Vagina (tissue), 2 donors: ENCODE results near the gene SERPINH1.
"Not testable (repeated sequence)": the region's sequence is repeated elsewhere in the genome, so short reads cannot be mapped to it uniquely, and the experiment has no call there.

ENCODE experiments used
- CTCF ChIP-seq, 3 experiments: fragments of 450-650 bp in 2 of 3; fragments of 200-600 bp in 1 of 3; sonication (generic) in 1 of 3; IDR thresholded peaks; one replicate each; pipeline ENCODE4 v1.5.1; 2017 to 2019; ENCODE audit warnings: antibody characterized with exemption in 3 of 3, mild to moderate bottlenecking in 2 of 3, moderate library complexity in 2 of 3
- POLR2AphosphoS5 ChIP-seq, 2 donors: sonication (generic); formaldehyde crosslinking; IDR thresholded peaks; one replicate each; pipeline ENCODE4 v1.9.0; 2017; ENCODE audit warnings: antibody characterized with exemption in 2 of 2, mild to moderate bottlenecking in 2 of 2, low read depth in 1 of 2; ENCODE audit not compliant: insufficient read depth in 1 of 2

DNA sequence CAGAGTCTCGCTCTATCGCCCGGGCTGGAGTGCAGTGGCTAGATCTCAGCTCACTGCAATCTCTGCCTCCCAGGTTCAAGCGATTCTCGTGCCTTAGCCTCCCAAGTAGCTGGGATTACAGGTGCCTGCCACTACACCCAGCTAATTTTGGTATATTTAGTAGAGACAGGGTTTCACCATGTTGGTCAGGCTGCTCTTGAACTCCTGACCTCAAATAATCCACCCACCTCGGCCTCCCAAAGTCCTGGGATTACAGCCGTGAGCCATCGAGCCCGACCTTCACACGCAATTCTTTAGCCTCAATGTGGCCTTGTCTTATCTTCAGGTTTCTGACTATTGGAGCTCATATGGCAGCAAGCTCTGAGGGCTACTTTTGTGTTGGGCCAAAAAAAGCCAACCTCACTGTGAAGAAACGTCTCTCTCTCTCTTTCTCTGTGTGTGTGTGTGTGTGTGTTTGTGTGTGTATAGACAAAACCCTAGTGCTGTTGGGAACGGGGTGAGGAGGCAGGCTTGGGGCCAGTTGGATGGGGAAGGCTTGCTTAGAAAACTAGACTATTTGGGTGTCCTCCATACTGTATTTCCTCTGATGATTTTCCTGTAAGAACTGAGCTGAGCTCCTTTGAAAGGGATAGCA is 22.7 kb downstream of the SERPINH1 start:
- not testable (repeated sequence) for TF ChIP-seq CTCF (IDR thresholded peaks at IDR 0.05); POLR2AphosphoS5 (IDR thresholded peaks at IDR 0.05; ENCODE audit: insufficient read depth in 1 of 2, low read depth in 1 of 2)
